Neural crest cell (in vitro differentiated cells): ENCODE measurements around the gene KRTAP19-4. TPM values are rescaled to one million over a fixed set of nuclear protein-coding genes. Genes with fewer than 3 reads are reported as not detected.

ENCODE experiments used
- DNase-seq: peaks from one replicate; pipeline ENCODE4 v3.0.0; 2021; ENCODE audit warnings: low read depth, mixed read lengths, low spot score
- H3K27ac Mint-ChIP-seq: one replicate; pipeline ENCODE4 v1.8.0; 2021; ENCODE audit warnings: mild to moderate bottlenecking, mixed read lengths; ENCODE audit not compliant: unreplicated experiment
- H3K27me3 Mint-ChIP-seq: 2 replicates; pipeline ENCODE4 v1.8.0; 2021; ENCODE audit warnings: low read depth, mild to moderate bottlenecking, mixed read lengths
- H3K36me3 Mint-ChIP-seq: 2 replicates; pipeline ENCODE4 v1.8.0; 2021; ENCODE audit warnings: low read depth, mild to moderate bottlenecking, mixed read lengths
- H3K4me1 Mint-ChIP-seq: 2 replicates; pipeline ENCODE4 v1.8.0; 2021; ENCODE audit warnings: mixed read lengths
- H3K4me3 Mint-ChIP-seq: one replicate; pipeline ENCODE4 v1.8.0; 2021; ENCODE audit warnings: mild to moderate bottlenecking, mixed read lengths
- H3K9me3 Mint-ChIP-seq: 2 replicates; pipeline ENCODE4 v1.8.0; 2021; ENCODE audit warnings: mixed read lengths
- total RNA-seq: library from RNA; stranded (reverse); gene quantifications from 2 replicates; pipeline ENCODE4 v1.2.1, GENCODE V29; 2021
- TF ChIP-seq, protein P1 (sequence below): fragments of 200-600 bp; sonication (generic); conservative IDR thresholded peaks from 2 replicates; pipeline ENCODE4 v1.5.0; 2021; ENCODE audit warnings: antibody characterized with exemption, mild to moderate bottlenecking

The KRTAP19-4 gene
- total RNA-seq, 1 donor from 2014 or later: not detected

DNA sequence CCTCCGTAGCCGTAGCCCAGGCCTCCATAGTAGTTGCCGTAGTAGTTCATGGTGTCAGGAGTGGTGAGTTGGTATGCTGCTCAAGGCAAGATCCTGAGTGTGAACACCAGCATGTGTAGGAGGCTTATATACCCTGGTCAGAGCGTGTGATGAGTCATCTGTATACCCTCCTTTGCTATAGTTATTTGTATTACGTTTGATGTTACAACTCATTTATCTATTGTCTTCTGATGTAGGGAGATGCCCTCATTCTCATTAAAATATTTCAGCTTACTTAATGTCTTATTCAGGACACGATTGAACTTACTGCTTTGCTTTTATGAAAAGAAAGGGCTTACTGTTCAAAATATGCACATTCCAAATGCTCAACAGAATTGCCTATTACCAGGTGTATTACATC, 5.1 kb upstream of the KRTAP19-4 start, which contains the start of gene KRTAP19-5:
TSS of gene KRTAP19-5 (minus strand) at position 101 of the 400 bp plus-strand sequence. CDS start at position 50, 51 bp downstream.
- no peaks in the 10 kb centered on the region for H3K27me3 Mint-ChIP-seq
- H3K27ac Mint-ChIP-seq: no peak within 1 kb of the TSS
- H3K9me3 Mint-ChIP-seq: peaks cover 3% of the 10 kb centered on the region
- TF ChIP-seq, protein P1, sequence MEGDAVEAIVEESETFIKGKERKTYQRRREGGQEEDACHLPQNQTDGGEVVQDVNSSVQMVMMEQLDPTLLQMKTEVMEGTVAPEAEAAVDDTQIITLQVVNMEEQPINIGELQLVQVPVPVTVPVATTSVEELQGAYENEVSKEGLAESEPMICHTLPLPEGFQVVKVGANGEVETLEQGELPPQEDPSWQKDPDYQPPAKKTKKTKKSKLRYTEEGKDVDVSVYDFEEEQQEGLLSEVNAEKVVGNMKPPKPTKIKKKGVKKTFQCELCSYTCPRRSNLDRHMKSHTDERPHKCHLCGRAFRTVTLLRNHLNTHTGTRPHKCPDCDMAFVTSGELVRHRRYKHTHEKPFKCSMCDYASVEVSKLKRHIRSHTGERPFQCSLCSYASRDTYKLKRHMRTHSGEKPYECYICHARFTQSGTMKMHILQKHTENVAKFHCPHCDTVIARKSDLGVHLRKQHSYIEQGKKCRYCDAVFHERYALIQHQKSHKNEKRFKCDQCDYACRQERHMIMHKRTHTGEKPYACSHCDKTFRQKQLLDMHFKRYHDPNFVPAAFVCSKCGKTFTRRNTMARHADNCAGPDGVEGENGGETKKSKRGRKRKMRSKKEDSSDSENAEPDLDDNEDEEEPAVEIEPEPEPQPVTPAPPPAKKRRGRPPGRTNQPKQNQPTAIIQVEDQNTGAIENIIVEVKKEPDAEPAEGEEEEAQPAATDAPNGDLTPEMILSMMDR: no peak
- DNase-seq: no peak
- no peaks in the 10 kb centered on the region for H3K36me3 Mint-ChIP-seq
- no peak within 1 kb of the TSS for H3K4me3 Mint-ChIP-seq
- no peaks in the 10 kb centered on the region for H3K4me1 Mint-ChIP-seq

DNA sequence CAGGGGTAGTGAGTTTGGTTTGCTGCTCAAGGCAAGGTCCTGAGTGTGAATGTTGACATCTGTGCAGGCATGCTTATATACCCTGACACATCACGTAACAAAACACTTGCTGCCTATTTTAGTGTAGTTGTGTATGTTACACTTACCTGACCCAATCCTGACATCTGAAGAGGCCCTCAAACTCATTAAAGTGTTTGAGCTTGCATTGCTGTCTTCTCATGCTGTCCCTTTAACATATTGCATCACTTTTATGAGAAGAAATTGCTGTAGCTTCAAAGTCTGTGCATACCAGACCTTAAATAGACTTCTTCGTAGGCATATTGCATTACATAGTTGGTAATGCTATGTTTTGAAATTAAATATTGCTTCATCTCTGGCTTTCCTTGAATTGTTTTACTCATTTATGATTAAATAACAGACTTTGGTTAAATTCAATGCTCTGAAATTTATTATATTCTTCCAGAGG, 5.0 kb downstream of the KRTAP19-4 start, which contains the start of gene KRTAP19-3:
TSS of gene KRTAP19-3 (minus strand) at position 51 of the 466 bp plus-strand sequence. CDS start 56 bp downstream, outside the sequence.
- Mint-ChIP-seq H3K9me3 (peaks cover 7% of the 10 kb centered on the region), H3K4me3 (no peak within 1 kb of the TSS), H3K27ac (no peak within 1 kb of the TSS), H3K27me3 (no peaks in the 10 kb centered on the region), H3K4me1 (no peaks in the 10 kb centered on the region), H3K36me3 (no peaks in the 10 kb centered on the region)
- TF ChIP-seq, protein P1: no peak
- DNase-seq: no peak

DNA sequence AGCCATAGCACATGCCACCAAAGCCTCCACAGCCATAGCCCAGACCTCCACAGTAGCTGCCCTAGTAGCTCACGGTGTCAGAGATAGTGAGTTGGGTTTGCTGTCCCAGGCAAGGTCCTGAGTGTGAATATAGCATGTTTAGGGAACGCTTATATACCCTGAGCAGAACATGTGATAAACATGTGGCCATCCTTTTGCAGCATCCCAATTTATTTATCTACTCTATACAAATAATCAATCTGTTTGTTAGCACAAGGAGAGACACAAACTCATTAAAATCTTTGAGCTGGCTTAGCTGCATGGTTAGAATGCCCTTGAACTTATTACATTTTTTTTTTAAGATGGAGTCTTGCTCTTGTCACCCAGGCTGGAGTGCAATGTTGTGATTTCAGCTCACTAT, 9.6 kb downstream of the KRTAP19-4 start, which contains the start of gene KRTAP19-2:
TSS of gene KRTAP19-2 (minus strand) at position 101 of the 400 bp plus-strand sequence. CDS start at position 13, 88 bp downstream.
- Mint-ChIP-seq H3K27ac (no peak within 1 kb of the TSS), H3K36me3 (peaks cover 3% of the 10 kb centered on the region), H3K27me3 (no peaks in the 10 kb centered on the region), H3K9me3 (peaks cover 14% of the 10 kb centered on the region), H3K4me3 (no peak within 1 kb of the TSS), H3K4me1 (peaks cover 3% of the 10 kb centered on the region)
- no peak for DNase-seq
- TF ChIP-seq, protein P1: no peak

DNA sequence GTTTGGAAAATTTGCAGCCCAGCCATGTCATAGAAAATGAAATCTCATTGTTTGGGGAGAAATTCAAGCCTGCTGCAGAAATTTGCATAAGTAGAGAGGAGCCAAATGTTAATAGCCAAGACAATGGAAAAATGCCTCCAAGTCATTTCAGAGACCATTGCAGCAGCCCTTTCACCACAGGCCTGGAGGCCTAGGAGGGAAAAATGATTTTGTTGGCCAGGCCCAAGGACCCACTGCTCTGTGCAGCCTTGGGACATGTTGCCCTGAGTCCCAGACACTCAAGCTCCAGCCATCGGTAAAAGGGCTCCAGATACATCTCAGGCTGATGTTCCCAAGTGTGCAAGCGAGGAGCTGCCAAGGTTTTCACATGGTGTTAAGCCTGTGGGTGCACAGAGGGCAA, 10.8 kb downstream of the KRTAP19-4 start:
- peaks cover 3% of the 10 kb centered on the region for H3K36me3 Mint-ChIP-seq
- peaks cover 3% of the 10 kb centered on the region for H3K4me1 Mint-ChIP-seq
- TF ChIP-seq, protein P1: no peak
- no peak for DNase-seq
- H3K4me3 Mint-ChIP-seq: no peak overlapping the region
- H3K27me3 Mint-ChIP-seq: no peaks in the 10 kb centered on the region
- no peak overlapping the region for H3K27ac Mint-ChIP-seq
- H3K9me3 Mint-ChIP-seq: peaks cover 14% of the 10 kb centered on the region

DNA sequence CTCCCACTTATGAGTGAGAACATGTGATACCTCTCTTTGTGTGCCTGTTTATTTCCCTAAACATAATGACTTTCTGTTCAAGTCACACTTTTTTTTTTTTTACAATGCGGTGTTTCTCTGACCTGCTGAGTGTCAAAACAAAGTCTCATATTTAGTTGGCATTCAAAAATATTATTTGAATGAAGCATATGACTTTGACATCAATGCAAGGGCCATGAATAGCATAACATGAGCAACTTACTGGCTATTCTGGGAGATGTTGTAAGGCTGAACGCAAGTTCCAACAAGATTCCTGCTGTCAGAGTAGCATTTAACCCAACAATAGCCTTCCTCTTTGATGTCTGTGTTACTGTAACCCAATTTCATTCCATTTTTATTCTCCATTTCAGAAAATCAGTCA, 14.8 kb downstream of the KRTAP19-4 start:
- H3K4me1 Mint-ChIP-seq: peaks cover 3% of the 10 kb centered on the region
- DNase-seq: no peak
- H3K27ac Mint-ChIP-seq: no peak overlapping the region
- TF ChIP-seq, protein P1: no peak
- no peak overlapping the region for H3K4me3 Mint-ChIP-seq
- H3K36me3 Mint-ChIP-seq: peaks cover 3% of the 10 kb centered on the region
- H3K9me3 Mint-ChIP-seq: peaks cover 8% of the 10 kb centered on the region
- H3K27me3 Mint-ChIP-seq: no peaks in the 10 kb centered on the region
